Kidney (tissue), 14 donors: ENCODE measurements around the gene MEF2D. TPM values are rescaled to one million over a fixed set of nuclear protein-coding genes. Genes with fewer than 3 reads are reported as not detected.

Source experiments
- DNase-seq, 5 donors: peaks; one replicate each; pipeline ENCODE4 v3.0.0-alpha.2; 2013 to 2020
- FAIRE-seq: peaks from 2 replicates; lab custom pipeline; 2012; peaks lifted over from hg19 to GRCh38; lab: Jason Lieb, UNC
- H3K27ac ChIP-seq, 2 donors: one replicate each; pipeline ENCODE4 v1.7.0; 2013; ENCODE audit warnings: low read depth in 2 of 2, low read length in 2 of 2, inconsistent platforms in 1 of 2
- H3K27me3 ChIP-seq: one replicate; pipeline ENCODE4 v1.7.1; 2013; ENCODE audit warnings: low read length, inconsistent platforms; ENCODE audit not compliant: control insufficient read depth, insufficient read depth
- H3K36me3 ChIP-seq, 3 donors: one replicate each; pipeline versions ENCODE4 v1.7.0 to v1.7.1; 2013; ENCODE audit warnings: low read length in 3 of 3, control low read depth in 1 of 3, inconsistent platforms in 1 of 3; ENCODE audit not compliant: insufficient read depth in 3 of 3, control insufficient read depth in 2 of 3
- H3K4me1 ChIP-seq, 3 donors: one replicate each; pipeline versions ENCODE4 v1.7.0 to v1.7.1; 2013; ENCODE audit warnings: low read length in 3 of 3, inconsistent platforms in 1 of 3, low read depth in 1 of 3; ENCODE audit not compliant: control insufficient read depth in 2 of 3, insufficient read depth in 2 of 3
- H3K4me3 ChIP-seq, 3 donors: one replicate each; pipeline versions ENCODE4 v1.7.0 to v1.8.1; 2013; ENCODE audit warnings: low read length in 3 of 3, control low read depth in 1 of 3, inconsistent platforms in 1 of 3
- H3K9ac ChIP-seq, 3 donors: one replicate each; pipeline versions ENCODE4 v1.7.0 to v1.7.1; 2013; ENCODE audit warnings: low read length in 3 of 3, control low read depth in 1 of 3, inconsistent platforms in 1 of 3
- H3K9me3 ChIP-seq, 3 donors: one replicate each; pipeline versions ENCODE4 v1.7.0 to v1.7.1; 2013; ENCODE audit warnings: low read length in 3 of 3, control low read depth in 1 of 3, inconsistent platforms in 1 of 3; ENCODE audit not compliant: control insufficient read depth in 2 of 3, insufficient read depth in 1 of 3
- intact Hi-C: fragments of 100-400 bp; cut with DNase I; formaldehyde crosslinking; loops from one replicate; pipeline ENCODE4 v1.11.1; 2022
- polyA plus RNA-seq: library from polyadenylated mRNA; stranded (reverse); fragments of 350-450 nt; fragmentation: Illumina TruSeq; extraction: RNeasy Lipid Tissue Mini Kit (QIAGEN cat#74804); gene quantifications from one replicate; pipeline ENCODE4 v1.2.3, GENCODE V29; 2014; ENCODE audit warnings: low read depth, low replicate concordance; ENCODE audit not compliant: insufficient read depth
- total RNA-seq: library from RNA; stranded (reverse); fragmentation: NEBNext Ultra II Directional; extraction: Animal tissue kit (Norgen Biotek cat#: 25700); gene quantifications from one replicate; pipeline ENCODE4 v1.2.1, GENCODE V29; 2021
- TF ChIP-seq, protein P1 (sequence below): IDR thresholded peaks from 3 replicates; pipeline ENCODE4 v1.5.1; 2012; ENCODE audit warnings: mild to moderate bottlenecking, moderate library complexity, borderline replicate concordance; ENCODE audit not compliant: insufficient read depth; ENCODE audit errors: extremely low read depth
- donor health status: control.
- donor health status: control.
- donor health status: control.
- donor health status: control.
- donor health status: control.
- donor health status: DM: yes; HTN: yes; CAD: no.
- donor health status: Normal renal cell carcinoma (clear cell type).

MEF2D gene
- total and polyA plus RNA-seq, 2 donors from 2014 or later = 13.7 to 49.3 TPM

DNA sequence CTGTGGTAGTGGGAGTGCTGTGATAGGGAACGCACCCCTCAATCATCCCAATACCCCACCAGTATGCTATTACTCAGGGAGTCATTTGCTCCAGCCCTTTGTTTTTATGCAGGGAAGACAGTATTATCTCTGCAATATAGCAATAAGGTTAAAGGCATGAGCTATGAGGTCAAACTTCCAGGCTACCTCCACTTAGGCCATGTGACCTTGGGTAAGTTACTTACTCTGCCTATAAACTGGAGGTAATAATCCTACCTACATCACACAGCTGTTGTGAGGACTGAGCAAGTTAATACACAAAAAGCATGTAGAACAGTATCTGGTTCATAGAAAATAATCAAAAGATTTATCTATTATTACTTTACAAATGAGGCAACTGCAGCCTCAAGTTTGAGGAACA is 30.1 kb downstream of the MEF2D start:
- intact Hi-C loops = no loop called here
- Histone ChIP-seq H3K4me1 (peaks cover 0 to 12% (median 7%) of the 10 kb centered on the region in 3 donors), H3K36me3 (peaks cover 4 to 68% (median 44%) of the 10 kb centered on the region in 3 donors), H3K9me3 (no peaks in the 10 kb centered on the region), H3K9ac (no peak overlapping the region), H3K4me3 (no peak overlapping the region), H3K27ac (no peak overlapping the region), H3K27me3 (no peaks in the 10 kb centered on the region)
- DNase-seq (no peak), FAIRE-seq (no peak)
- TF ChIP-seq, protein P1, sequence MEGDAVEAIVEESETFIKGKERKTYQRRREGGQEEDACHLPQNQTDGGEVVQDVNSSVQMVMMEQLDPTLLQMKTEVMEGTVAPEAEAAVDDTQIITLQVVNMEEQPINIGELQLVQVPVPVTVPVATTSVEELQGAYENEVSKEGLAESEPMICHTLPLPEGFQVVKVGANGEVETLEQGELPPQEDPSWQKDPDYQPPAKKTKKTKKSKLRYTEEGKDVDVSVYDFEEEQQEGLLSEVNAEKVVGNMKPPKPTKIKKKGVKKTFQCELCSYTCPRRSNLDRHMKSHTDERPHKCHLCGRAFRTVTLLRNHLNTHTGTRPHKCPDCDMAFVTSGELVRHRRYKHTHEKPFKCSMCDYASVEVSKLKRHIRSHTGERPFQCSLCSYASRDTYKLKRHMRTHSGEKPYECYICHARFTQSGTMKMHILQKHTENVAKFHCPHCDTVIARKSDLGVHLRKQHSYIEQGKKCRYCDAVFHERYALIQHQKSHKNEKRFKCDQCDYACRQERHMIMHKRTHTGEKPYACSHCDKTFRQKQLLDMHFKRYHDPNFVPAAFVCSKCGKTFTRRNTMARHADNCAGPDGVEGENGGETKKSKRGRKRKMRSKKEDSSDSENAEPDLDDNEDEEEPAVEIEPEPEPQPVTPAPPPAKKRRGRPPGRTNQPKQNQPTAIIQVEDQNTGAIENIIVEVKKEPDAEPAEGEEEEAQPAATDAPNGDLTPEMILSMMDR = no peak

DNA sequence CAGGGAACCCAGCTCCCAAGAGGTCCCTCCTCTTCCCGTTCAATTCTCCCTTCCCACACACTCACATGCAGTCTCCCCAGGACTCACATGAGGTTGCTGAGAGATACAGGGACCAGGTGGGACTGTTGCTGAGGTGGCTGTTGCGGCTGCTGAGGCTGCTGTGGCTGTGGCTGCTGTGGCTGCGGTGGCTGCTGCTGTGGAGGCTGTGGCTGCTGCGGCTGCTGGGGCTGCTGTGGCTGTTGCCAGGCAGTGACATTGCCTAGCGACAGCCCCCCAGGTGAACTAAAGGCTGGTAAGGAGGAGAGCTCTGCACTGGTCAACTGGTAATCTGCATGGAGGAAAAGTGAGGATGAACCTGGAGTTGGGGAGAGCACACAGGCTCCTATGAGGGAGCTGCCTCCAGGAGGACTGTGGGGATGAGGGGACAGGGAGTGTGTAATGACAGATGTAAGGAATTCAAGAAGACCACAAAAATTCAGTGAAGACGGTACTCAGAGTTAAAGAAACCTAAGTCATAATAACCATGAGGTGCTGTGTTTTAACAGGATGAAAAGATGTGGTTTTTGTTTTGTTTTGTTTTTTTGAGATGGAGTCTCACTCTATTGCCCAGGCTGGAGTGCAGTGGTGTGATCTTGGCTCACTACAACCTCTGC is 31.8 kb downstream of the MEF2D start:
- intact Hi-C loops = no loop called here
- Histone ChIP-seq H3K9ac (no peak overlapping the region), H3K27ac (no peak overlapping the region), H3K36me3 (peaks cover 4 to 54% (median 36%) of the 10 kb centered on the region in 3 donors), H3K4me1 (peaks cover 0 to 23% (median 7%) of the 10 kb centered on the region in 3 donors), H3K27me3 (no peaks in the 10 kb centered on the region), H3K9me3 (no peaks in the 10 kb centered on the region), H3K4me3 (no peak overlapping the region)
- no peak for DNase-seq
- TF ChIP-seq, protein P1 = no peak
- FAIRE-seq = no peak

- Histone ChIP-seq H3K9ac (no peak overlapping the region), H3K9me3 (no peaks in the 10 kb centered on the region), H3K4me1 (peaks cover 0 to 23% (median 7%) of the 10 kb centered on the region in 3 donors), H3K4me3 (no peak overlapping the region), H3K27ac (peak overlapping the region in 1 of 2 donors; percentile 32), H3K36me3 (peaks cover 2 to 46% (median 29%) of the 10 kb centered on the region in 3 donors), H3K27me3 (no peaks in the 10 kb centered on the region)
- FAIRE-seq (no peak), DNase-seq (no peak)
- TF ChIP-seq, protein P1 = no peak
- intact Hi-C loops = no loop called here
Observed at GRCh38 chr1:156467906-156468305, 32.7 kb downstream of the MEF2D start.

DNA sequence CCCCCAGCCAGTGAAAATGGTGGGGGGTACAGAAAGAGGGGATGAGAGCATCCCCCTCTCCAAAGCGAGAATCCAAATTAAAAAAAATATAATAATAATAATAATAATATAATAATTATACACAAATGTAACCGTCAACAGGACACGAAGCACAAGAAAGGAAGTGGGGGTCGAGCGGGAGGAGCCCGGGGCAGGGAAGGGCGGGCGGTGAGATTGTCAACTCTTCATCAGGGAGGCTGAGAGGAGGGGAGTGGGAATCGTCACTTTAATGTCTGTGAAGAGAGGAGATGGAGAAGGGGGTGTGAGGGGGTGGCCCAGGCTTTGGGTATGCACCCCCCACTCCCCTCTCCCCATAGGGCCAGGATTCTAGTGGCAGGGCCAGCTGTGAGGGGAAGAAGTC is 33.2 kb downstream of the MEF2D start:
- FAIRE-seq (no peak), DNase-seq (no peak)
- no peaks in the 10 kb centered on the region for H3K9me3 ChIP-seq
- peak overlapping the region in 1 of 2 donors; percentile 32 for H3K27ac ChIP-seq
- TF ChIP-seq, protein P1 = no peak
- H3K27me3 ChIP-seq = no peaks in the 10 kb centered on the region
- H3K36me3 ChIP-seq = peaks cover 2 to 46% (median 29%) of the 10 kb centered on the region in 3 donors
- intact Hi-C loops = no loop called here
- no peak overlapping the region for H3K9ac ChIP-seq
- H3K4me1 ChIP-seq = peaks cover 0 to 23% (median 7%) of the 10 kb centered on the region in 3 donors
- no peak overlapping the region for H3K4me3 ChIP-seq
